Left renal cortex interstitium (tissue), 4 donors: ENCODE measurements around the gene NFS1. TPM values are rescaled to one million over a fixed set of nuclear protein-coding genes. Genes with fewer than 3 reads are reported as not detected.

Source experiments
- DNase-seq, 4 donors: peaks; one replicate each; pipeline ENCODE4 v3.0.0-alpha.2; 2013; ENCODE audit warnings: low read depth in 4 of 4, low spot score in 2 of 4, missing footprints in 1 of 4
- polyA plus RNA-seq, 4 donors: library from polyadenylated mRNA; unstranded; fragments of 120-200 nt; gene quantifications; one replicate each; pipeline ENCODE4 v1.2.1, GENCODE V29; 2013; ENCODE audit not compliant: insufficient read length in 4 of 4

NFS1 gene
- polyA plus RNA-seq, 4 donors, result 28.4 to 36.2 (median 30.5) TPM

DNA sequence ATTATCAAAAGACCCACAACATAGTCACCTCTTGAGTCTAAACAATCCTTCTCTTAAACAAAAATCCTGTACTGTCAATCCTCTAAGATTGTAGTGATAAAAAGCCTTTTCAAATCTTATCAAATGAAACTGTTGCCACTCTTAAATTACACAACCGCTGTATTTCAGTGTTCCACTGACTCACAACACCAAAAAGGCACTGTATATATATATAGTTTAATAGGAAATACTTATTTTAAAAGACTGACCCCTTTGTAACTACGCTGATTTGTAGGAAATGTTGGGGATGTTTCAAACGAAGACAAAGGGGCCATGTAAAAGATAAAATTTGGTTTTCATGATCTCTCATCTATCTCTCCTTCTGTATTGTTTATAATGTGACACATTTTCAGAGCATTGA, 48.5 kb downstream of the NFS1 start:
- DNase-seq, result no peak

DNA sequence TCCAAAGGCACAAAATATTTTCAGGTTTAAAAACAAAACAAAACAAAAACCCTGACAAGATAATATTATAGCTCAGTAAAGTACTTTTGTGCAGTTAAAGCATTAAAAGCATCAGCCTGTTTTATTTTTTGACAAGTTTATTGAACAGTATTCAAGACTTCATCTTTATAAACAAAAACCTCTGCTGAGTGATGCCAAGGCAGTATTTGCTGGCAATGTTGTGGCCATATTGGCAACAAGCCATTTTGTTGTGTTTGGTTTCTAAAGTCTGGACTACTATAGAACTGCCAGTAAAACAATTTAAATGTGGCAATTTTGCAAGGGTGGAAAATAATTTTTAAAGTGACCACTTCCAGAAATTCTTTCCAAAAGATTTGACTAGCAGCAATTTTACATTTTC, 50.3 kb downstream of the NFS1 start:
- DNase-seq, result no peak

DNA sequence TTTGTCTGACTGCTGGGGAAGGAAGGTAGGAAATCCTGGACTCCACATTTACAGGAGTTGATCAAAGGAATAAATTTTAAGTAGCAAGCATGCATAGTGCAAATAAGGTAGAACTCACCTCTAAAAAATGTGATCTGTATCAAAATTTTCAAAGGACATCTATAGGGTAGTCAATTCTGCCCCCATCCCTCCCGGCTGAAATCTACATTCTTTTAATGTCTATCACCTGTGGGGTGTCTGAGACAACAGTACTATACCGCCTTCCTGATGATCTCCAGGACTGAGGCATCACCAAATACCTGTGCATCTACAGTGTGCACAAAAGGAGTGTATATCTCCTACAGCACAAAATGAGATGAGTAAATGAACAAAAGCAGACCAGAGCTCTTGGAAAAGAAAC, 54.3 kb downstream of the NFS1 start:
- DNase-seq, result no peak

DNA sequence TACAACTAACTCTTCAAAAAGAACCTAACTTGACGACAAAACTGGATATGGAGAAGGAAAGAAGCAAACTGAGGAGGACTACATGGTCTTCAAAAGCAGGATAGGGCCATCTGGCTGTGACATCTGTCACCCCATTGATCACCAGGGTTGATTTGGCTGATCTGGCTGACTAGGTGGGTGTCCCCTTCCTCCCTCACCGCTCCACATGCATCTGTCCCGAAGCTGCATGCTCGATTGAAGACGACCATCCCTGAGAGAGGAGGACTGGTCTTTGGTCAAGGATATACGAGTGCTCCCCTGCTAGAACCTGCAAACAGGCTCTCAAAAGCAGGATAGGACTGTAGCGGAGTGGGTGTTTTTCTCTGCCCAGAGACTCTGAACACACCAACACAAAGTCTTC, 56.1 kb downstream of the NFS1 start:
- DNase-seq, result no peak

DNA sequence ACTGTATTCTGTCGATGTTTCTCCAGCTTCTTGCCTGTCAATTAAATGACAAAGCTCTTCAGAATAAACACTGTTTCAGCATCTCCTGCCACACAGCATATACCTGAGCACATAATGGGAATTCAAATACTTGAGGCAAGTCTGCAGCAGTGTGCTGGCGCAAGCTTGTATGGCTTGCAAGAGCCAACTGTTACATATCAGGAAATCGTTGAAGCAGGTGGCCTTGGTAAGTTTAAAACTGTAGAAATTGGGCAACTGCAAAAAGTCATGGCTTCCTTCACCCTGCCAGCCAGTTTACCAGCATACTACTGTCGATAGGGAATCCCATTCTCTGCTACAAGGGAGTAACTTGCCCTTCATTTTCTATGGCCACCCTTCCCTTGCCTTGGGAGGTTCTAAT, 57.4 kb downstream of the NFS1 start:
- no peak for DNase-seq

DNA sequence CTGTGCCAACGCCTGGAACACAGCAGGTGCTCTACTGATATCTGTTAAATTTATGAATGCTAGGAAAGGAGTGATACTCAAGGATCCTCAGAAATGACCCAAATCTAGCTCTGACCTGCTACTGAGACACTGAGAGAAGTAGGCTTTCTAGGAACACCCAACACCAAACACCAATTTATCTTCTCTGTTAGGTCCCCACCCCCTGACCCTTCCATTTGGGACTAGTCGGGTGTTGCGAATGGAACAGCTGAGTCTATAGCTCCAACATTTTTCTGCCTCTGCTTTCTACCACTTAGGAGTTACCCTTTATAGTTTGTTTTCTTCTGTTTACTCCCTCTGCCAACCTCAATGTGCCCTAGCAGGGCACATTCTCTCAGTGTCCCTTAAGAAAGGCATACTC, 58.4 kb downstream of the NFS1 start:
- no peak for DNase-seq

DNA sequence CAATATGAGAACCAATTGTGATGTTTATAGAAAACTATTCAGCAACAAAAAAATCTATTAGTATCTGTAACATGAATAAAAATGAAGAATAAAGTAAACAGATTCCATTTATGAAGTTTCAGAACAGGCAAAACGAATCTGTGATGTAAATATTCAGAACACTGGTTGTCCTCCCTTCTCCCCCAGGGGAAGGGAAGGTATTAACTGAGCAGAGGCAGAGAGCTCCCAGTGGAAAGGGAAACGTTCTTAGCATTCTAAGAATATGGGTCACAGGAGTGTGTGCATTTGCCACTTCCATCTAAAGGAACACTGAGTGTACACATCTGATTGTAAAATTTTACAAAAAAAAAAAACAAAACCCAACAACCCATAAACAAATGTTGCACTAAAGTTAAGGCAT, 60.4 kb downstream of the NFS1 start:
- DNase-seq, result no peak

DNA sequence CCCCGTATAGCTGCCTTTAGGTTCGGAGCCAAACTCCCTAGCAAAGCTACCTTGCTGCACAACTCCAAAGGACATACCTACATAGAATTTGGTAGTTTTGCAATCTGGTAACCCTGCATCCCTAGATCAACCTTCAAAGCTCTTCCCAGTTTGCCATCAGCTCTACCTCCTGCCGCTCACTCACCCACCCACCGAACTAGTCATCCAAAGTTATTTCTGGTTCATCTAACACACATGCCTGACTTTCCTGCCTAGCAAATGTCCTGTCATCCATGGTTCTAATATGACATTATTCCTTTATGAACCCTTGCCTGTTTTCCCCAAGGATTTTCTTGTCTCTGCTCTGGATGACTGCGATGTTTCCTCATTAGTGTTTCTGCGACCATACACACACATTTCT, 61.9 kb downstream of the NFS1 start:
- no peak for DNase-seq

DNA sequence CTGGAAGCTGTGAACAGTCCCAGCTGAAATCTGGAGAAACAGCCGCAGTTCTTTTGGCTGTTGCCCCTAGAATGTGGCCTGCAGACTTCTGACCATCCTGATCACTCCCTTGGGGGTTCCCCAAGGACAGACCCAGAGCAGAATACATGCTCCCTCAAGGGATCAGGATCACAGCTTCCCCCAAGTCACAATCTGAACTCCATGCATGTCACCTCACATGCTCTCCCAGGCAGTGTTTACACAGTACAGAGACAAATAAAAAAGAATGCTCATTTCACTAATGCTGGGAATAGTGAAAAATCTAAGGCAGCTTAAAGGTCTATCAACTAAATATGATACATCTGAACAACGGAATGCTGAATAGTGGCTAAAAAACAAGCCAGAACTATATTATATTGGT, 63.1 kb downstream of the NFS1 start:
- DNase-seq, result no peak

DNA sequence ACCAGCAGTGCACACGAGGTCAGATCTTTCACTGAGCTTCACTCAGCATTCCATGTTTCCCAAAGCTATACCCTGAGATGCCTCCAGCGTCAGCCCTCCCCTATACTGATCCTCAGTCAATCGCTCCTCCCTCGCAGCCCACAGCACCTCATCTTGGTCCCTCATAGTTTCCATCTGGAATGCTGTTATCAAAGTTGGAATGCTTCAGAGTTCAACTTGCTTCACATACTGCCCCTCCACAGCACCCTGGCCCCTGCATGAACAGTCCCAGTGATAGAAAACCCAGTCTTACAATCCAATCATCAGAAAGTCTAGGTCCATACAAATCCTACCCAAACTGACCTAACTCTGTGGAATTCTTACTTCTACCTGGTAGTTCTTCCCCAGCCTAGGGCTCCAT, 63.5 kb downstream of the NFS1 start:
- DNase-seq, result no peak

DNA sequence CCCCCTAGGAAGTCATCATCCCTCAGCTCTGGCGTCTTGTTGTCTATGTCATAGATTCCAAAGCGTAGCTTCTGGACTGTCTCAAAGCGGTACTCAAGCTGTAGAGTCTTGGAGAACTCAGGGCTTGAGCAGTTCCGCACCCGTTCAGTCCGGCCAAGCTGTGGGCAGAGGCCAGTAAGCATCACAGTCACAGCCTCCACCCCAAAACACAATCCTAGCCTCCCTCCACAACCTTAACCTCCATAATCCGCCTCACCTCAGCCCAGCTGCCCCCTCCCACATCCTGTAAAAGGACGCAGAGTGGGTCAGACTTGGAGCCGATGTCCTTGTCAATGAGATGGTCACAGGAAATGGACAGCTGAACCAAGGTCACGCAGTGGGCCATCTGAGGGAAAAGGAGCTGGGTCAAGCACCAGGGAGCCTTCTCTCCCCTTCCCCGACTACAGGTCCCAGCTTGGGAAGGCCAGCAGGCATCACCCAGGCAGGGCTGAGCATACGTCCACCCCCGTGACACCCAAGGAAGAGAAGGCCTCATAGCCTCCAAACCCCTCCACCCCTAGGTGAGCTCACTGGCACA, 66.5 kb downstream of the NFS1 start:
- DNase-seq, result no peak

DNA sequence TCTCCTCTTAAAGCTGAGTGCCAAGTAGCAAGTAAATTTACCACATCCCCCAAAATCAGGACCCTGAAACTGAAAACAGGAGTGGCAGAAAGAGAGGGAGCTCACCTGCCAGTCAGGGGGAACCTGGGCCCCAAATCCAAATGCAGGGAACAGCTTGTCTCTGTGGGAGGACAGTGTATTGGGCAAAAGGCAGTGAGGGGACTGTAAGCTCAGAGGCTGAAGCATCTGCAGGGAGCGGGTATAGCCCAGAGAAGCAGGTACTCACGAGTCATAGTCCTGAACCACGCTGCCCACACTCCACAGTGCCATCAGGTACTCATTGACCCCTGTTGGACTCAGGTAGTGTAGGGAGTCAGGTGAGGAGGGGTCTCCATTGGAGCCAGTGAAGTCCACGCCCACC, 68.5 kb downstream of the NFS1 start:
- DNase-seq, result no peak

DNA sequence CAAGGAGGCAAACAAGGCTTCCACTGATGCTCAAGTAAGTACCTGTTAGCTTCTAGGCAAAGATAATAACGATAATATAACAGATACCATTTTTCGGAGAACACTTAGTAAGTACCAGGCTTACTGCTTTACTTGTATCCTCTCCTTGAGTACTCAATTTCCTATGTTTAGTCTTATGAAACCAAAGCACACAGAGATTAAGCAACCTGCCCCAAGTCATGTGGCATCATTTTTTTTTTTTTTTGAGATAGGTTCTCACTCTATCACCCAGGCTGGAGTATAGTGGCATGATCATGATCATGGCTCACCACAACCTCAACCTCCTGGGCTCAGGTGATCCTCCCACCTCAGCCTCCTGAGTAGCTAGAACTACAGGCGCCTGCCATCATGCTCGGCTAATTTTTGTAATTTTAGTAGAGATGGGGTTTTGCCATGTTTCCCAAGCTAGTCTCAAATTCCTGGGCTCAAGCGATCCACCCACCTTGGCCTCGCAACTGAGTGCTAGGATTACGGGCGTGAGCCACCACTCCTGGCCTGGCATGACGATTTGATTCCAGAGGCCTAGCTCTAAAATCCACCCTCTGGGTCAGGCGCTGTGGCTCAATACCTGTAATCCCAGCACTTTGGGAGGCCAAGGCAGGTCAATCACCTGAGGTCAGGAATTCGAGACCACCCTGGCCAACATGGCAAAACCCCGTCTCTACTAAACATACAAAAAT, 69.6 kb downstream of the NFS1 start:
- no peak for DNase-seq

DNA sequence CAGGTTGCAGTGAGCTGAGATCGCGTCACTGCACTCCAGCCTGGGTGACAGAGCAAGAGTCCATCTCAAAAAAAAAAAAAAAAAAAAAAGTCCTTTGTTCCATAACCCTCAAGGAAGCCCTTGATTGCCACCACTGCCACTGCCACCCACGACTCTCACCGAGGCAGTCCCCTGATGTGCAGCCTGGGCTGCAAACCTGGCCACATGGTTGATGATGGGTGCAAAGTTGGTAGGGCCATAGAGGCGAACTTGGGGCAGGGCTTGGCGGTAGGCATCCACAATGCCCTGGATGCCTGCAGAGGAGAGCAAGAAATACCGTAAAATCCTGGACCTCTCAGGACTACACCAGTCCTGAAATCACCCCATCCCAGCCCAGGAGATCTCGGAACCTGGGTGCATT, 72.0 kb downstream of the NFS1 start:
- DNase-seq, result no peak

DNA sequence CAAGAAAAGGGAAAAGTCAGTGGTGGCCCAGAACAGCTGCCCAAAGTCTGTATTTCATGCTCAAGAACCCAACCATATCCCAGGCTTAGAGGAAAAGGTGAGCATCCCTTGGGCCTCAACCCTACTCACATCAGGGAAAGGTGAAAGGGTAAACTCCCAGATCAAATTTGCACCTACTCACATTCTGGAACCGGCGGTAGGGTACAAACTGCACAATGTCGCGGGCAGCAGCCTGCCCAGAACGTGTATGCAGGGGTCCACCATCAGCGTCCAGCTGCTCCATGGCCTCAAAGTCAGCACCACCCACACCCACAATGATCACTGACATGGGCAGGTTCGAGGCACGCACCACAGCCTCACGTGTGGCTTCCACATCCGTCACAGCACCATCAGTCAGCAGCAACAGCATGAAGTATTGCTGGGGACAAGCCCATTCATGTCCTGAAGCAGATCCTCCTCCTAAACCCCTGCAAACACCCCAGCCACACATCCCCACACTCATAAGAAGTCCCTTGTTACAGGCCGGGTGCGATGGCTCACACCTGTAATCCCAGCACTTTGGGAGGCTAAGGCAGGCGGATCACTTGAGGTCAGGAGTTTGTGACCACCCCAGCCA, 72.7 kb downstream of the NFS1 start:
- DNase-seq, result no peak

DNA sequence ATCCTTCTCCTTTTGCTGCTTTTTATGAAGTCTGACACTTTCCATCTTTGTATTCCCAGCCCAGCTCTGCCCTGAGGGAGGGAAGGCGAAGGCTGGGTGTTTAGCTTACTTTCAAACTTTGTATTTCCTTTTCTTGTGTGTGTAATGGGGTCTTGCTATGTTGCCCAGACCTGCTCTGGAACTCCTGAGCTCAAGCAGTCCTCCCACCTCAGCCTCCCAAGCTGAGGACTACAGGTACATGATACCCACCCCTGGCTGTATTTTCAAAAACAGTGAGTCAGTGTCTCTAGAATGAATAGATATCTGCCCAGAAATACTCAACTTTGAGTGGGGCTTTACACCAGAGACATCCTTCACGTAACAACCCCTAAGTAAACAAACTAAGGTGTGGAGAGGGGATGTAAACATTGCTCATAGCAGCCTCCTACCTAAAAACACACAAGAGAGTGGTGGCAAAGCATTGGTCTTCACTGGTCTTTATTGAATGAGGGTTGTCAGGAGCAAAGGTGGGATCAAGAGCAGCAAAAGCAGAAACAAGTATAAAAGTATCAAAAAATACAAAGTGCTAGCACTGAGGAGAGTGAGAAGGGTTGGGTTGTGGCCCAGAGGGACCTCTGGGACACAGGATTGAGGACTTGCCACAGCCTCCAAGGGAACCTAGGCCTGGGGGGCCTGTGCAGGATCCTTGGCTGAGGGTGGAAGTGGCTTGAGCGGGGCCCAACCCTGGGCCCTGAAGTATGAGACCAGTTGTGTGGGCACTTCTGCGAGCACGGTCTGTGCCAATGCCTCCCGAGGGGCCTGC, 73.4 kb downstream of the NFS1 start:
- DNase-seq, result no peak

DNA sequence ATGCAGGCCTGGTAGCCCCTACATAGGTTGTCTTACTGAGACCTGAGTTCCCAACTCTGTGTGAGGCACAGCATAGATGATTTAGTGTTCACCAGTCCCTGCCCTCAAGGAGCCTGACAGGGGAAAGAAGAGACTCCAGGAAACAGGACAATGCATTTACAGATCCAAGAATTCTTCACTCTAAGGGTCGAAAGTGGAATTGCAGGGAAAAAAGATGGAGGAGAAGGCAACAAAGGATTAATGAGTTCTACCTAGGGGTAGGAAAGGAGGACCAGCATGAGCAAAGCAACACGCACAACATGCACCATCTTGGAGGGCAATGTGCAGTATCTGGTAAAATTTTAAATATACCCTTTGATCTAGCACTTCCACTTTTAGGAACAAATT, 77.6 kb downstream of the NFS1 start:
- no peak for DNase-seq

DNA sequence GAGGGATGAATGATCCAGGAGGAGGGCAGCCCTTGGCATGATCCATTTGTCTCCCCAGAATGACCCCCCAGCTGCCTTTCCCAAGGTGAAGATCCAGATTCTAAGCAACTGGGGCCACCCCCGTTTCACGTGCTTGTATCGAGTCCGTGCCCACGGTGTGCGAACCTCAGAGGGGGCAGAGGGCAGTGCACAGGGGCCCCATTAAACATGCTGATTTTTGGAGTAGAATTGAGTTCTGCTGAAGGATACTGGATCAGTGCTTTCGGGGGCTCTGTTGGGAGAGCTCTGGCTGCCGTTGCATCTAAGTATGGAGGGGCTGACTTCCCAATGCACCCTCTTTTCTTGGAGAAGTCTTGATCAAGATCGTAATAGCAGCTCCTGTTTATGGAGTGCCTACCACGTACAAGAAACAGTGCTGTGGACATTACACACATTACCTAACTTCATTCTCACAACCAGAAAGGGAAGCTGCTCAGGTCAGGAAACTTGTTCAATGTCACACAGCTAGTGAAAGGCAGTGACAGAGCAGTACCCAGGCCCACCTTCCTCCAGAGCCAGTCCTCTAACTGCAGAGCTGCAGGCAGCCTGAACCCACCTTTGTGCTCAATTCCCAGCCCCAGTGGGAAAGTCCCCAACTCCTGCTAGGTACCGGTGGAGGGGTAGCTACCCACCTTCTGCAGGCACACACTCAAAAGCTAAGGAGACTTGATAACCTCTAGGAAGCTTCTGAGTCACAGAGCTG, 78.2 kb downstream of the NFS1 start:
- DNase-seq, result no peak

DNA sequence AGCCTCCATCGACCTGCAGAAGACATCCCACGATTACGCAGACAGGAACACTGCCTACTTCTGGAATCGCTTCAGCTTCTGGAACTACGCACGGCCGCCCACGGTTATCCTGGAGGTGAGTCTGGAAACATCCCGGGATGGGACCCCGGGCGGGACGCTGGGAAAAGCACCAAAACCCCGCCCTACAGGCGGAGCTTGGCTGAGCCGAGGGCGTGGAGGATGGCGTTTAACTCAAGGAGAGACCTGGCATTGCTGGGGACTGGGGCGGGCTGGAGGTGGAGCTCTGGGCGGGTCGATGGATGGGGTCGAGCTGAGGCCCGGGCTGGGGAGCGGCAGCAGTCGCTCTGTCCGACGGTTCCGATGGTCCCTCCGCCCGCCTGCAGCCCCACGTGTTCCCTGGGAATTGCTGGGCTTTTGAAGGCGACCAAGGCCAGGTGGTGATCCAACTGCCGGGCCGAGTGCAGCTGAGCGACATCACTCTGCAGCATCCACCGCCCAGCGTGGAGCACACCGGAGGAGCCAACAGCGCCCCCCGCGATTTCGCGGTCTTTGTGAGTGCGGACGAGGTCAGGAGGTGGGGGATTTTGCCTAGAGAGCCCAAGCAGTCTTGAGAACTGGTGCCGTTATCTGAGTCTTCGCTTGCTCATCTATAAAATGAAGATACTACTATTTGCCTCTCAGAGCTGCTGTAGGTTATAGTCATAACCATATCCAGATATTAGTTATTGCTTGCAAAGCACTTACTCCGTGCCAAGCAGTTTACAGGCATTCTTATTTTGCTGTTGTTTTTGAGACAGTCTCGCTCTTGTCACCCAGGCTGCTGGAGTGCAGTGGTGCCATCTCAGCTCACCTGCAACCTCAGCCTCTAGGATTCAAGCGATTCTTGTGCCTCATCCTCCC, 79.7 kb downstream of the NFS1 start:
- DNase-seq, result peak in 2 of 4 donors; percentile 65 to 76
